ENCODE measurements around the gene CHCHD3.
"Not testable (repeated sequence)": the region's sequence is repeated elsewhere in the genome, so short reads cannot be mapped to it uniquely, and the experiment has no call there.

CHCHD3 gene

GRCh38 chr7:132895231-132895630 lies 186.7 kb downstream of the CHCHD3 start:
- no peak for DNase-seq
- Histone ChIP-seq H3K9me3 (no peaks in the 10 kb centered on the region), H3K36me3 (peaks cover 0 to 14% (median 0%) of the 10 kb centered on the region in 3 donors), H3K27me3 (no peaks in the 10 kb centered on the region), H3K4me1 (no peaks in the 10 kb centered on the region), H3K4me3 (no peak overlapping the region), H3K27ac (no peak overlapping the region)
- intact Hi-C loops (cut with DNase I; ENCODE audit: low total_unique reads) = no loop called here
- TF ChIP-seq CTCF (IDR thresholded peaks at IDR 0.05) = no peak

- no peak for DNase-seq
- H3K4me1 ChIP-seq = no peaks in the 10 kb centered on the region
- H3K27ac ChIP-seq = no peak overlapping the region
- no peak for TF ChIP-seq CTCF (IDR thresholded peaks at IDR 0.05)
- H3K27me3 ChIP-seq = no peaks in the 10 kb centered on the region
- no peaks in the 10 kb centered on the region for H3K9me3 ChIP-seq
- H3K4me3 ChIP-seq = no peak overlapping the region
- intact Hi-C loops (cut with DNase I; ENCODE audit: low total_unique reads) = no loop called here
- H3K36me3 ChIP-seq = peaks cover 0 to 14% (median 0%) of the 10 kb centered on the region in 3 donors
Measured at GRCh38 chr7:132893560-132893959, 188.3 kb downstream of the CHCHD3 start.

GRCh38 chr7:132892744-132893143 lies 189.1 kb downstream of the CHCHD3 start:
- intact Hi-C loops (cut with DNase I; ENCODE audit: low total_unique reads); H3K4me3 ChIP-seq; H3K36me3 ChIP-seq; H3K27ac ChIP-seq; H3K27me3 ChIP-seq; H3K9me3 ChIP-seq; H3K4me1 ChIP-seq; DNase-seq: not testable (repeated sequence)

- H3K4me1 ChIP-seq = no peaks in the 10 kb centered on the region
- no peak for TF ChIP-seq CTCF (IDR thresholded peaks at IDR 0.05)
- H3K9me3 ChIP-seq = no peaks in the 10 kb centered on the region
- H3K27ac ChIP-seq = no peak overlapping the region
- H3K36me3 ChIP-seq = no peaks in the 10 kb centered on the region
- intact Hi-C loops (cut with DNase I; ENCODE audit: low total_unique reads) = no loop called here
- no peaks in the 10 kb centered on the region for H3K27me3 ChIP-seq
- H3K4me3 ChIP-seq = no peak overlapping the region
- no peak for DNase-seq
Measured at GRCh38 chr7:132891554-132891953, 190.3 kb downstream of the CHCHD3 start.

- Histone ChIP-seq H3K4me1 (no peaks in the 10 kb centered on the region), H3K9me3 (no peaks in the 10 kb centered on the region), H3K36me3 (peaks cover 0 to 9% (median 6%) of the 10 kb centered on the region in 3 donors), H3K27me3 (no peaks in the 10 kb centered on the region), H3K4me3 (no peak overlapping the region), H3K27ac (no peak overlapping the region)
- TF ChIP-seq CTCF (IDR thresholded peaks at IDR 0.05) = no peak
- intact Hi-C loops (cut with DNase I; ENCODE audit: low total_unique reads) = no loop called here
- DNase-seq = no peak
Measured at GRCh38 chr7:132882714-132883428, 199.0 kb downstream of the CHCHD3 start.

GRCh38 chr7:132881317-132881716 lies 200.6 kb downstream of the CHCHD3 start:
- intact Hi-C loops (cut with DNase I; ENCODE audit: low total_unique reads) = no loop called here
- H3K4me3 ChIP-seq = no peak overlapping the region
- no peaks in the 10 kb centered on the region for H3K9me3 ChIP-seq
- DNase-seq = no peak
- H3K4me1 ChIP-seq = no peaks in the 10 kb centered on the region
- no peak overlapping the region for H3K27ac ChIP-seq
- H3K36me3 ChIP-seq = peaks cover 0 to 9% (median 6%) of the 10 kb centered on the region in 3 donors
- no peak for TF ChIP-seq CTCF (IDR thresholded peaks at IDR 0.05)
- H3K27me3 ChIP-seq = no peaks in the 10 kb centered on the region
